HepG2 (cell line): ENCODE results near the gene GNG7. TPM values are rescaled to one million over a fixed set of nuclear protein-coding genes. Genes with fewer than 3 reads are reported as not detected.

Experiments
- BHLHE40 ChIP-seq: IDR thresholded peaks from 2 replicates; pipeline ENCODE4 v1.6.1; 2011; ENCODE audit warnings: low read length, improper control_type of control experiment
- FOXA3 ChIP-seq: IDR thresholded peaks from 2 replicates; pipeline ENCODE4 v1.6.1; 2016; ENCODE audit warnings: missing genetic modification reagents, missing compliant biosample characterization
- PHB2 ChIP-seq: fragments of 450-650 bp; IDR thresholded peaks from 2 replicates; pipeline ENCODE4 v1.6.1; 2018; ENCODE audit not compliant: partially characterized antibody
- PLRG1 ChIP-seq: fragments of 450-650 bp; conservative IDR thresholded peaks from 2 replicates; pipeline ENCODE4 v1.6.1; 2016
- REL ChIP-seq: sonication (generic); formaldehyde crosslinking; conservative IDR thresholded peaks from 2 replicates; pipeline ENCODE4 v1.8.0; 2022; ENCODE audit warnings: mild to moderate bottlenecking, missing genetic modification reagents, moderate library complexity
- SAFB2 ChIP-seq: sonication (generic); formaldehyde crosslinking; IDR thresholded peaks from 2 replicates; pipeline ENCODE4 v1.5.1; 2020; ENCODE audit warnings: missing genetic modification reagents, low read depth, mild to moderate bottlenecking, borderline replicate concordance
- ZNF101 ChIP-seq: sonication (generic); formaldehyde crosslinking; IDR thresholded peaks from 2 replicates; pipeline ENCODE4 v1.4.0; 2020; ENCODE audit warnings: mild to moderate bottlenecking, low read depth, missing genetic modification reagents, borderline replicate concordance
- ZNF124 ChIP-seq: sonication (generic); formaldehyde crosslinking; IDR thresholded peaks from 2 replicates; pipeline ENCODE4 v1.4.0; 2020; ENCODE audit warnings: missing genetic modification reagents
- ZNF501 ChIP-seq: sonication (generic); formaldehyde crosslinking; IDR thresholded peaks from 2 replicates; pipeline ENCODE4 v1.5.1; 2020; ENCODE audit warnings: mild to moderate bottlenecking, moderate library complexity, missing genetic modification reagents
- ZNF552 ChIP-seq: sonication (generic); formaldehyde crosslinking; IDR thresholded peaks from 2 replicates; pipeline ENCODE4 v1.9.0; 2022; ENCODE audit warnings: missing genetic modification reagents, mild to moderate bottlenecking, borderline replicate concordance
- ZNF703 ChIP-seq: sonication (generic); formaldehyde crosslinking; IDR thresholded peaks from 2 replicates; pipeline ENCODE4 v1.5.1; 2020; ENCODE audit warnings: missing genetic modification reagents, mild to moderate bottlenecking, moderate library complexity, borderline replicate concordance
- ZNF746 ChIP-seq: sonication (generic); formaldehyde crosslinking; IDR thresholded peaks from 2 replicates; pipeline ENCODE4 v1.8.0; 2022; ENCODE audit warnings: mild to moderate bottlenecking, missing genetic modification reagents
- polyA plus RNA-seq, 8 experiments: library from polyadenylated mRNA; depleted of rRNA in 3 of 8; stranded (reverse) in 7 of 8; unstranded in 1 of 8; fragments of >200 nt; fragmentation: Illumina TruSeq in 4 of 8; extraction: Trizol in 4 of 8; gene quantifications; 2 replicates each; pipeline versions ENCODE4 v1.2.1 to v1.2.3, GENCODE V29; 2011 to 2016; ENCODE audit warnings: low read depth in 4 of 8, missing spikeins in 1 of 8, mixed read lengths in 1 of 8; ENCODE audit not compliant: insufficient read depth in 1 of 8
- total RNA-seq, 5 experiments: library from RNA; depleted of rRNA; stranded (reverse); fragments of >200 nt; fragmentation: Illumina TruSeq; extraction: Trizol; gene quantifications; 2 replicates each; pipeline ENCODE4 v1.2.3, GENCODE V29; 2016; ENCODE audit warnings: low read depth in 1 of 5
- TF ChIP-seq, protein P1 (sequence below): sonication (generic); formaldehyde crosslinking; IDR thresholded peaks from 2 replicates; pipeline ENCODE4 v1.8.1; 2022; ENCODE audit warnings: mild to moderate bottlenecking, missing genetic modification reagents
- TF ChIP-seq, protein P2 (sequence below): sonication (generic); formaldehyde crosslinking; IDR thresholded peaks from 2 replicates; pipeline ENCODE4 v1.9.0; 2021; ENCODE audit warnings: missing genetic modification reagents, borderline replicate concordance
- TF ChIP-seq, protein P3 (sequence below): sonication (generic); formaldehyde crosslinking; IDR thresholded peaks from 2 replicates; pipeline ENCODE4 v1.4.0; 2020; ENCODE audit warnings: missing genetic modification reagents
- TF ChIP-seq, protein P4 (sequence below): sonication (generic); formaldehyde crosslinking; IDR thresholded peaks from 2 replicates; pipeline ENCODE4 v1.9.0; 2022; ENCODE audit warnings: low read depth, missing genetic modification reagents
- TF ChIP-seq, protein P5 (sequence below): sonication (generic); formaldehyde crosslinking; IDR thresholded peaks from 2 replicates; pipeline ENCODE4 v1.4.0; 2020; ENCODE audit warnings: low read depth, missing genetic modification reagents

The GNG7 gene
- total and polyA plus RNA-seq, 2 of the 13 experiments (the other 11 are each of a cell fraction or from before 2014, with no cell fraction given), result 1.4 to 3.3 TPM

DNA sequence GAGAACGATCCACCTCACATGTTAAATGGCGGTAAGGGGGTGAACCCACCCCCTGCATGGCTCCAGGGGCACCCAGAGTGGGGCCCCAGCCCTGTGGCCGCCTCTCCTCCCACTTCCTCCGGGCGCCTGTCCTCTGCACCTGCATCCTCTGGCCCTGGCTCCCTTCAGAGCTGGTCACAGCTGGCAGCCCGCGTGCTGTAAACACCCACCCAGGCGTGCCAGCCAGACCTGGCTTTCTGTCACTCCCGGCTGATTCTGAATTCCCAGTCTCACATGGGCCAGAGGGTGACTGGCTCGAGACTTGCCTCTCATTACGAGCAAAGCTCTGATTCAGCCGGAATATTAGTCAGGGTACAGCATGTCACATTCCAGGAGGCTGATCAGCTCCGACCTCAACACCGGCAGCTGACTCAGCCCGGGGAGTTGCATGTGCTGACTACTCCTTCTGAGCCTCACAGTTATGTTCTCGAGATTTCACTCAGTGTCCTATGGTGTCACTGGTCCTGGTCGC, 75.1 kb downstream of the GNG7 start (continued):
- TF ChIP-seq ZNF552 (CRISPR knock-in tag) (no peak), BHLHE40 (peak; percentile 75), PLRG1 (no peak), ZNF501 (CRISPR knock-in tag) (peak; percentile 51; the same call in 1 of the 2 replicates), ZNF101 (CRISPR knock-in tag) (no peak), SAFB2 (CRISPR knock-in tag) (no peak), ZNF124 (CRISPR knock-in tag) (no peak), PHB2 (no peak), FOXA3 (0 out of 2 replicates have a peak, but pooled peaks have one; percentile 6), ZNF703 (CRISPR knock-in tag) (no peak), ZNF746 (no peak), REL (no peak)
- TF ChIP-seq, protein P1, sequence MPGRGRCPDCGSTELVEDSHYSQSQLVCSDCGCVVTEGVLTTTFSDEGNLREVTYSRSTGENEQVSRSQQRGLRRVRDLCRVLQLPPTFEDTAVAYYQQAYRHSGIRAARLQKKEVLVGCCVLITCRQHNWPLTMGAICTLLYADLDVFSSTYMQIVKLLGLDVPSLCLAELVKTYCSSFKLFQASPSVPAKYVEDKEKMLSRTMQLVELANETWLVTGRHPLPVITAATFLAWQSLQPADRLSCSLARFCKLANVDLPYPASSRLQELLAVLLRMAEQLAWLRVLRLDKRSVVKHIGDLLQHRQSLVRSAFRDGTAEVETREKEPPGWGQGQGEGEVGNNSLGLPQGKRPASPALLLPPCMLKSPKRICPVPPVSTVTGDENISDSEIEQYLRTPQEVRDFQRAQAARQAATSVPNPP (CRISPR knock-in tag), result no peak
- TF ChIP-seq, protein P2, sequence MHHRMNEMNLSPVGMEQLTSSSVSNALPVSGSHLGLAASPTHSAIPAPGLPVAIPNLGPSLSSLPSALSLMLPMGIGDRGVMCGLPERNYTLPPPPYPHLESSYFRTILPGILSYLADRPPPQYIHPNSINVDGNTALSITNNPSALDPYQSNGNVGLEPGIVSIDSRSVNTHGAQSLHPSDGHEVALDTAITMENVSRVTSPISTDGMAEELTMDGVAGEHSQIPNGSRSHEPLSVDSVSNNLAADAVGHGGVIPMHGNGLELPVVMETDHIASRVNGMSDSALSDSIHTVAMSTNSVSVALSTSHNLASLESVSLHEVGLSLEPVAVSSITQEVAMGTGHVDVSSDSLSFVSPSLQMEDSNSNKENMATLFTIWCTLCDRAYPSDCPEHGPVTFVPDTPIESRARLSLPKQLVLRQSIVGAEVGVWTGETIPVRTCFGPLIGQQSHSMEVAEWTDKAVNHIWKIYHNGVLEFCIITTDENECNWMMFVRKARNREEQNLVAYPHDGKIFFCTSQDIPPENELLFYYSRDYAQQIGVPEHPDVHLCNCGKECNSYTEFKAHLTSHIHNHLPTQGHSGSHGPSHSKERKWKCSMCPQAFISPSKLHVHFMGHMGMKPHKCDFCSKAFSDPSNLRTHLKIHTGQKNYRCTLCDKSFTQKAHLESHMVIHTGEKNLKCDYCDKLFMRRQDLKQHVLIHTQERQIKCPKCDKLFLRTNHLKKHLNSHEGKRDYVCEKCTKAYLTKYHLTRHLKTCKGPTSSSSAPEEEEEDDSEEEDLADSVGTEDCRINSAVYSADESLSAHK (CRISPR knock-in tag), result no peak
- TF ChIP-seq, protein P3, sequence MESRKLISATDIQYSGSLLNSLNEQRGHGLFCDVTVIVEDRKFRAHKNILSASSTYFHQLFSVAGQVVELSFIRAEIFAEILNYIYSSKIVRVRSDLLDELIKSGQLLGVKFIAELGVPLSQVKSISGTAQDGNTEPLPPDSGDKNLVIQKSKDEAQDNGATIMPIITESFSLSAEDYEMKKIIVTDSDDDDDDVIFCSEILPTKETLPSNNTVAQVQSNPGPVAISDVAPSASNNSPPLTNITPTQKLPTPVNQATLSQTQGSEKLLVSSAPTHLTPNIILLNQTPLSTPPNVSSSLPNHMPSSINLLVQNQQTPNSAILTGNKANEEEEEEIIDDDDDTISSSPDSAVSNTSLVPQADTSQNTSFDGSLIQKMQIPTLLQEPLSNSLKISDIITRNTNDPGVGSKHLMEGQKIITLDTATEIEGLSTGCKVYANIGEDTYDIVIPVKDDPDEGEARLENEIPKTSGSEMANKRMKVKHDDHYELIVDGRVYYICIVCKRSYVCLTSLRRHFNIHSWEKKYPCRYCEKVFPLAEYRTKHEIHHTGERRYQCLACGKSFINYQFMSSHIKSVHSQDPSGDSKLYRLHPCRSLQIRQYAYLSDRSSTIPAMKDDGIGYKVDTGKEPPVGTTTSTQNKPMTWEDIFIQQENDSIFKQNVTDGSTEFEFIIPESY (CRISPR knock-in tag), result peak; percentile 33; the same call in 1 of the 2 replicates
- TF ChIP-seq, protein P4, sequence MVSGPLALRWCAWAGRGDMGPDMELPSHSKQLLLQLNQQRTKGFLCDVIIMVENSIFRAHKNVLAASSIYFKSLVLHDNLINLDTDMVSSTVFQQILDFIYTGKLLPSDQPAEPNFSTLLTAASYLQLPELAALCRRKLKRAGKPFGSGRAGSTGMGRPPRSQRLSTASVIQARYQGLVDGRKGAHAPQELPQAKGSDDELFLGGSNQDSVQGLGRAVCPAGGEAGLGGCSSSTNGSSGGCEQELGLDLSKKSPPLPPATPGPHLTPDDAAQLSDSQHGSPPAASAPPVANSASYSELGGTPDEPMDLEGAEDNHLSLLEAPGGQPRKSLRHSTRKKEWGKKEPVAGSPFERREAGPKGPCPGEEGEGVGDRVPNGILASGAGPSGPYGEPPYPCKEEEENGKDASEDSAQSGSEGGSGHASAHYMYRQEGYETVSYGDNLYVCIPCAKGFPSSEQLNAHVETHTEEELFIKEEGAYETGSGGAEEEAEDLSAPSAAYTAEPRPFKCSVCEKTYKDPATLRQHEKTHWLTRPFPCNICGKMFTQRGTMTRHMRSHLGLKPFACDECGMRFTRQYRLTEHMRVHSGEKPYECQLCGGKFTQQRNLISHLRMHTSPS (CRISPR knock-in tag), result peak; percentile 78; the same call in 1 of the 2 replicates
- TF ChIP-seq, protein P5, sequence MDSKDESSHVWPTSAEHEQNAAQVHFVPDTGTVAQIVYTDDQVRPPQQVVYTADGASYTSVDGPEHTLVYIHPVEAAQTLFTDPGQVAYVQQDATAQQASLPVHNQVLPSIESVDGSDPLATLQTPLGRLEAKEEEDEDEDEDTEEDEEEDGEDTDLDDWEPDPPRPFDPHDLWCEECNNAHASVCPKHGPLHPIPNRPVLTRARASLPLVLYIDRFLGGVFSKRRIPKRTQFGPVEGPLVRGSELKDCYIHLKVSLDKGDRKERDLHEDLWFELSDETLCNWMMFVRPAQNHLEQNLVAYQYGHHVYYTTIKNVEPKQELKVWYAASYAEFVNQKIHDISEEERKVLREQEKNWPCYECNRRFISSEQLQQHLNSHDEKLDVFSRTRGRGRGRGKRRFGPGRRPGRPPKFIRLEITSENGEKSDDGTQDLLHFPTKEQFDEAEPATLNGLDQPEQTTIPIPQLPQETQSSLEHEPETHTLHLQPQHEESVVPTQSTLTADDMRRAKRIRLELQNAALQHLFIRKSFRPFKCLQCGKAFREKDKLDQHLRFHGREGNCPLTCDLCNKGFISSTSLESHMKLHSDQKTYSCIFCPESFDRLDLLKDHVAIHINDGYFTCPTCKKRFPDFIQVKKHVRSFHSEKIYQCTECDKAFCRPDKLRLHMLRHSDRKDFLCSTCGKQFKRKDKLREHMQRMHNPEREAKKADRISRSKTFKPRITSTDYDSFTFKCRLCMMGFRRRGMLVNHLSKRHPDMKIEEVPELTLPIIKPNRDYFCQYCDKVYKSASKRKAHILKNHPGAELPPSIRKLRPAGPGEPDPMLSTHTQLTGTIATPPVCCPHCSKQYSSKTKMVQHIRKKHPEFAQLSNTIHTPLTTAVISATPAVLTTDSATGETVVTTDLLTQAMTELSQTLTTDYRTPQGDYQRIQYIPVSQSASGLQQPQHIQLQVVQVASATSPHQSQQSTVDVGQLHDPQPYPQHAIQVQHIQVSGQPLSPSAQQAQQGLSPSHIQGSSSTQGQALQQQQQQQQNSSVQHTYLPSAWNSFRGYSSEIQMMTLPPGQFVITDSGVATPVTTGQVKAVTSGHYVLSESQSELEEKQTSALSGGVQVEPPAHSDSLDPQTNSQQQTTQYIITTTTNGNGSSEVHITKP (CRISPR knock-in tag), result no peak
